ENCODE measurements around the gene LPXN.

LPXN gene

GRCh38 chr11:58524232-58525036 is 51.2 kb downstream of the LPXN start:
- DNase-seq: peak in 10 of 14 donors; percentile 3 to 36 (median 18)

- peak in 6 of 14 donors; percentile 2 to 18 (median 6) for DNase-seq
Measured at GRCh38 chr11:58513747-58514367, 61.8 kb downstream of the LPXN start.

GRCh38 chr11:58511636-58512035 is 64.0 kb downstream of the LPXN start:
- no peak for DNase-seq

GRCh38 chr11:58509748-58510147 is 65.9 kb downstream of the LPXN start:
- no peak for DNase-seq

DNA sequence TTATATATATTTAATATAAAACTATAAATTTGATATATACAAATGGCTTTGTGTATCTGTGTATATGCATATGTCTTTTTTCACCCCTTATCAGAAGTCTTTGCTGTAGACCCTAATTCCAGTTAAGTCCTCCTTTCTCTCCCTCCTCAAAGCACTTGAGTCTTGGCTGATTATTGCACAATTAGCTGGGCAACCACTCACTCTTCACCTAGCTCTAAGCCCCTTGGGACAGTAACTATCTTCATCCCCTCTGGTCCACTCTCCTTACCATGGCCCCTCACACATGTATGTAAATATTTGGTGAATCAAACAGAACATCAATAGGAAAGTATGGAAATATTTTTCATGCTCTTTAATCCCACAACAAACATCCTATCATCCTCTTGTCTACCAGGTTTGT is 66.8 kb downstream of the LPXN start:
- no peak for DNase-seq

GRCh38 chr11:58508005-58508404 is 67.7 kb downstream of the LPXN start, which contains the start of gene OR5B21:
OR5B21 (minus strand) TSS chr11:58508105; CDS start chr11:58508105, 0 bp downstream.
- no peak for DNase-seq

- DNase-seq: no peak
Measured at GRCh38 chr11:58507355-58507754, 68.3 kb downstream of the LPXN start.

DNA sequence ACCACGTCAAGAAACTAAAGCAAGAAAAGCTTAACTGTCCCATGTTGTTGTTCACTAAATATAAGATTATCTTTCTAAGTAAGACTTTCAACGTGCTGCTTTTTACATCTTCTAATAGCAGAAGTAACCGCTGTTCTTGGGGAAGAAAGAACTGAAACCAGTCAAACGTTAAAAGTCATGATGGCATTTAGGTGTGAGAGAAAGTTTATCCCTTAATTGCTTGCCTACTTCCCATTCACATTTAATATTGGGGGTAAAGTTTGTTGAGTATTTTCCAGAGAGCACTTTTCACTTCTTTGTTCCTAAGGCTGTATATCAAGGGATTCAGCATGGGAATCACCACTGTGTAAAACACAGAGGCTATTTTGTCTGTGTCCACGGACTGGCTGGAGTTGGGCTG is 68.7 kb downstream of the LPXN start:
- no peak for DNase-seq

DNA sequence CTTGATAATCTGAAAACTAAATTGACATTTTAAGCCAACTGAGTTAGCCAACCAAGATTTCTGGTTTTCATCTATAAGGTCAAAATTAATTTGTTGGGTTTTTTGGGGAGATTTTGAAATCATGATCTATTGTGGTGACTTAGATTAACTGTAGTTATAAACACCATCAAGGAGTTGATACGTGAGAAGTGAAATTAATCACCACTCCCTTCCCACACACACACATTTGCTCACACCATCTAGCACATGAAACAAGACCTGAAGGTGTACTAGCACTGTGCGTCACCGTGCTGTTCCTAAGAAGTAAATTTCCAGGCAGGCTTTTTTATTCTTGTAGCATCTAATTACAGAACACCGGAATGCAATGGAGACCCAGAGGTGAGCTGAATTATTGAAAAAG is 69.8 kb downstream of the LPXN start:
- DNase-seq: no peak

DNA sequence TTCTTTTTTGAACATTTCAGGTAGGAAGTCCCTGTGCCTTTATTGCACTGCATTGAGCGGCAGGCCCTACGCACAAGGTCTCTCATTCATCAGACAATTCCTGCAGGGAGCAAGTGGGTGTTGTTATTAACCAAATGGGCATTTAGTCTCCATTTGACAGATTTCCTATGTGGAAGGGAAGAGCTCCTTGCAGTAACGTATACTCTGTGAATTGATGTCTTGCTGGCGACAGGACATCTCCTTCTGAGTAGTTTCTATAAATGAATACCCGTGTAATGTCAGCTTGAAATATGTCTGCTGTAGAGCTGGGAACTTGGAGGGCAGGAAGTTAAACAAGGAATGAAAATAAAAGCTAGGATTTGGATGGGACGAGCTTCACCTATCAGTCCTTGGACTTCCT is 71.4 kb downstream of the LPXN start:
- DNase-seq: no peak

GRCh38 chr11:58503361-58503856 is 72.2 kb downstream of the LPXN start:
- DNase-seq: no peak

- DNase-seq: no peak
Measured at GRCh38 chr11:58502004-58502403, 73.7 kb downstream of the LPXN start.

- no peak for DNase-seq
Measured at GRCh38 chr11:58498464-58498863, 77.2 kb downstream of the LPXN start.

DNA sequence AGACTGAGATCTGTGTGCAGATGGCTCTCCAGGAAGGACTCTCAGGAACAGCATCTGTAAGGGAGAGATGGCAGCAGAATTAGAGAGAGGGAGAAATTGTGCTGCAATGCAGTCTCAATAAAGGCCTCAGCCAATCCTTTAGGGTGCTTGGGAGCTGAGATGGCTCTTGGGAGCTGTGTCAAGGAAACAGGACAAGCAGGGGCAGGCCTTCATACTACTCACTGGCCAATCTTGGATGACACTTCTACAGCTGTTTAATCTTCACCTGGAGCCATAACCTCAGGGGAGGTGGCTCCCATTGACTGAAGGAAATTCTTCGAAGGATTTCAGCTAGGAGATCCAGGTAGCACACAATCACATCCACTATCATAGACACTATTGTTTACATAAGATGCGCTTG is 77.7 kb downstream of the LPXN start:
- no peak for DNase-seq

GRCh38 chr11:58495906-58496305 is 79.8 kb downstream of the LPXN start:
- peak in 1 of 14 donors; percentile 45 for DNase-seq

DNA sequence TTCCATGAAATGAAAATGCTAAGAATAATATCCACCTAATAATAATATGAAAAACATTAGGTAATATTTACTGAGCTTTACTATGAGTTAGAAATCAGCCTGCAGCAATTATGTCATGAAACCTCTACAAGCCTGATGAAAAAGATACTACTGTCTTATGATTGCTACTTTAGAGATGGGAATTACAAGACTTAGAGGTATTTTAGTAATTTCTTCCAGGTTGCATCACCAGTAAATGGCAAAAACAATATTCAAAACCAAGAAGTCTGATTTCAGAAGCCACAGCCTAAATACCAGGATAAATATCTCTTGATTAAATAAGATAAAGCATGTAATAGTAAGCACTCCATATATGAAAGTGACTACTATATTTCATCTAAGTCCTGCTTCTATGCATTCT is 81.6 kb downstream of the LPXN start:
- no peak for DNase-seq

DNA sequence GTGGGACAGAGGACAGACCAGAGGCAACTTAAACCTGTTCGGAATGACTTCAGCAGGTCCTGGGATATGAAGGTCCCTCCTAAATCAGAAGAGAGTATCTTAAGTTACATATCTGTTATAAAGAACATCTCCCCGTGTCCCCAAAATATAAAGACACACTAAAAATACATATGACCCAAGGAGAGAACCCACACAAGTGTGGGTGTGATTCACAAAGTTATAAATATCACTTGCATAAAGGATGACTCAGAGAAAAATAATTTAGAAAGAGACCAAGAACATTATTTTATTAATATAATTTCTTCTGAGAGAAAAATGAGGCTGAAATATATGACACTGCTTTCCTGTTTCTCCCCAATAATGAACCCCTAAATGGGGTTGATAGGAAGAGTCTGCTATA is 82.0 kb downstream of the LPXN start:
- no peak for DNase-seq

DNA sequence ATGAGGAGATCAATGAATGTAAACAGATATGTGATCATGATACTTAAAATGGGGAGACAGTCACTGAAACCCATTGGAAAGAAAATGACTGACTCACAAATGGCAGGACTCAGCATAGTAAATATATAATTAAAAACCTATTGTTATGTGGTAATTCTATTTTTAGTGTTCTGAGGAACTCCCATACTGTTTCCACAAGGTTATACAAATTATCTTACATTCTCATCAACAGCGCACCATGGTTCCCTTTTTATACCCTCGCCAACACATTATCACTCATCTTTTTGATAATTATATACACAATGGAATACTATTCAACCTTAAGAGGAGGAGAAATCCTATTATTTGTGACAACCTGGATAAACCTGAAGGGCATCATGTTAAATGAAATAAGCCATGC is 84.8 kb downstream of the LPXN start:
- DNase-seq: no peak

- DNase-seq: no peak
Measured at GRCh38 chr11:58487170-58487569, 88.5 kb downstream of the LPXN start.

- DNase-seq: no peak
Measured at GRCh38 chr11:58485961-58486360, 89.7 kb downstream of the LPXN start.

Data from C1 segment of cervical spinal cord (tissue), 14 donors.